Duodenal mucosa (tissue), 2 donors: ENCODE measurements around the gene STXBP6.

ENCODE experiments used
- H3K27ac ChIP-seq: one replicate; pipeline ENCODE4 v1.7.0; 2013; ENCODE audit warnings: low read depth, low read length
- H3K27me3 ChIP-seq, 2 donors: one replicate each; pipeline ENCODE4 v1.7.0; 2013; ENCODE audit warnings: low read length in 2 of 2, control low read depth in 1 of 2; ENCODE audit not compliant: insufficient read depth in 2 of 2, control insufficient read depth in 1 of 2
- H3K36me3 ChIP-seq, 2 donors: one replicate each; pipeline ENCODE4 v1.7.0; 2013; ENCODE audit warnings: low read length in 2 of 2, control low read depth in 1 of 2; ENCODE audit not compliant: insufficient read depth in 2 of 2, control insufficient read depth in 1 of 2
- H3K4me1 ChIP-seq, 2 donors: one replicate each; pipeline ENCODE4 v1.7.0; 2013; ENCODE audit warnings: low read length in 2 of 2, control low read depth in 1 of 2; ENCODE audit not compliant: insufficient read depth in 2 of 2, control insufficient read depth in 1 of 2
- H3K4me3 ChIP-seq, 2 donors: one replicate each; pipeline ENCODE4 v1.7.0; 2013; ENCODE audit warnings: low read length in 2 of 2, low read depth in 1 of 2
- H3K9ac ChIP-seq, 2 donors: one replicate each; pipeline ENCODE4 v1.7.0; 2013; ENCODE audit warnings: low read length in 2 of 2, low read depth in 1 of 2
- H3K9me3 ChIP-seq, 2 donors: one replicate each; pipeline ENCODE4 v1.7.0; 2013; ENCODE audit warnings: low read length in 2 of 2, control low read depth in 1 of 2; ENCODE audit not compliant: control insufficient read depth in 1 of 2

The STXBP6 gene

GRCh38 chr14:25003537-25003936, 46.4 kb downstream of the STXBP6 start:
- H3K9ac ChIP-seq = no peak overlapping the region
- H3K27me3 ChIP-seq = no peaks in the 10 kb centered on the region
- no peak overlapping the region for H3K4me3 ChIP-seq
- H3K9me3 ChIP-seq = no peaks in the 10 kb centered on the region
- H3K27ac ChIP-seq = no peak overlapping the region
- H3K36me3 ChIP-seq = no peaks in the 10 kb centered on the region
- peaks cover 7 to 9% of the 10 kb centered on the region in 2 donors for H3K4me1 ChIP-seq

GRCh38 chr14:25001601-25002000, 48.3 kb downstream of the STXBP6 start:
- Histone ChIP-seq H3K4me1 (peaks cover 0 to 4% of the 10 kb centered on the region in 2 donors), H3K27me3 (no peaks in the 10 kb centered on the region)

DNA sequence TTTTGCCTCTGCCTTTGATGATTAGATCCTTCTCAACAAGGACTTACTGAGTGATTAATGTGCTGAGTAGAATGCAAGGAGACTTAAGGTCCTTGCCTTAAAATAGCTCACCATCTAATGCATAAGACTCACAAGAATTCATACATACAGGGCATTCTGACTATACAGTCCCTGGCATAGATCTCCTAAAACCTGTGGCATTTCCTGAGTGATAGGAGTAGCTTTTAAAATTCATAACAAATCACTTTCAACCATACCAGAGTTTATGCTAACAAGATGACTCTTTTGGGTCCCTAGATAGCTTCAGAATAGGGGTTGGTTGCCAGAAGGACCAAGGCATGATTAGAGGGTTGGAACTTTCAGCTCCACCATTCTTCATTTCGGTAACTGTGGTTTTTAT, 48.8 kb downstream of the STXBP6 start:
- H3K4me1 ChIP-seq = peaks cover 0 to 4% of the 10 kb centered on the region in 2 donors
- no peaks in the 10 kb centered on the region for H3K9me3 ChIP-seq
- H3K4me3 ChIP-seq = no peak overlapping the region
- no peaks in the 10 kb centered on the region for H3K27me3 ChIP-seq
- H3K36me3 ChIP-seq = no peaks in the 10 kb centered on the region
- H3K9ac ChIP-seq = no peak overlapping the region
- H3K27ac ChIP-seq = no peak overlapping the region

More at GRCh38 chr14:25001601-25002000, 48.3 kb downstream of the STXBP6 start:
- Histone ChIP-seq H3K9me3 (no peaks in the 10 kb centered on the region), H3K36me3 (no peaks in the 10 kb centered on the region), H3K27ac (no peak overlapping the region), H3K4me3 (no peak overlapping the region), H3K9ac (no peak overlapping the region)

- Histone ChIP-seq H3K4me3 (no peak overlapping the region), H3K27ac (no peak overlapping the region), H3K4me1 (peaks cover 0 to 4% of the 10 kb centered on the region in 2 donors), H3K9me3 (no peaks in the 10 kb centered on the region), H3K36me3 (no peaks in the 10 kb centered on the region), H3K27me3 (no peaks in the 10 kb centered on the region), H3K9ac (no peak overlapping the region)
Measured at GRCh38 chr14:24999157-24999556, 50.8 kb downstream of the STXBP6 start.

GRCh38 chr14:24996930-24997725, 52.8 kb downstream of the STXBP6 start:
- no peak overlapping the region for H3K9ac ChIP-seq
- no peak overlapping the region for H3K27ac ChIP-seq
- H3K4me1 ChIP-seq = peaks cover 0 to 4% of the 10 kb centered on the region in 2 donors
- H3K27me3 ChIP-seq = no peaks in the 10 kb centered on the region
- H3K4me3 ChIP-seq = no peak overlapping the region
- no peaks in the 10 kb centered on the region for H3K9me3 ChIP-seq
- no peaks in the 10 kb centered on the region for H3K36me3 ChIP-seq

- H3K27ac ChIP-seq = no peak overlapping the region
- H3K9ac ChIP-seq = no peak overlapping the region
- H3K9me3 ChIP-seq = no peaks in the 10 kb centered on the region
- H3K4me1 ChIP-seq = peaks cover 0 to 4% of the 10 kb centered on the region in 2 donors
- H3K36me3 ChIP-seq = no peaks in the 10 kb centered on the region
- no peaks in the 10 kb centered on the region for H3K27me3 ChIP-seq
- no peak overlapping the region for H3K4me3 ChIP-seq
Measured at GRCh38 chr14:24995016-24995415, 54.9 kb downstream of the STXBP6 start.

GRCh38 chr14:24993631-24994030, 56.3 kb downstream of the STXBP6 start:
- Histone ChIP-seq H3K36me3 (no peaks in the 10 kb centered on the region), H3K27ac (no peak overlapping the region), H3K9ac (no peak overlapping the region), H3K4me3 (no peak overlapping the region), H3K9me3 (no peaks in the 10 kb centered on the region), H3K27me3 (no peaks in the 10 kb centered on the region), H3K4me1 (peaks cover 0 to 4% of the 10 kb centered on the region in 2 donors)

DNA sequence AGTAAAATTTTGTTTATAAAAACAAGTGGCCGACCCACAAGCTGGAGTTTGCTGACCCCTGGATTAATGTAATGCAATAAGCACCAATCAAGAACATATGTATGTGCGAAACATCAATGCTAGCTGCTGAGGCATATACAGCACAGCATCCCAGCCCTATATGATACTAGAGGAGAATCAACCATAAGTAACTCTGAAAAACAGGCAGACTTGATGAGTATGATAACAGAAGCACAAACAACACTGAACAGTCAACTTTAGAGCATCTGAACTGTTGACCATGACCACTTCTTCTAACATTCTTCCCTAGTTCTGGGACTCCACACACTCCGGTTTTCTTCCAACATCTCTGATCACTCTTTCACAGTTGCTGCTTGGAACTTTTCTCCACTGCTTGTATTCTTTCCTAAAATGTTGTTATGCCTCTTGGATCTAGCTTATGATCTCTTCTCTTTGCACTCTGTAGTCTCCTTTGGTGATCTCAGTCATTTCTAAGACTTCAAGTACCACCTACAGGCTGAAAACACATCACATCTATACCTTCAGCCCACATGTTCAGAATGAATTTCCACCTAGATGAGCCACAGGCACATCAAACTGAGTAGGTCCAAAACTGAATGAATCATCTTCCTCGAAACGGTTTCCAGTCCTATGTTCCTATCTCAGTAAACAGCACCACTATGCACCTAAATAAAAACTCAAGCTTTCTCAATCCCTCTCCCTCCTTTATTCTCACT, 57.2 kb downstream of the STXBP6 start:
- no peak overlapping the region for H3K27ac ChIP-seq
- H3K4me3 ChIP-seq = no peak overlapping the region
- H3K9me3 ChIP-seq = no peaks in the 10 kb centered on the region
- no peak overlapping the region for H3K9ac ChIP-seq
- no peaks in the 10 kb centered on the region for H3K27me3 ChIP-seq
- no peaks in the 10 kb centered on the region for H3K36me3 ChIP-seq
- H3K4me1 ChIP-seq = peaks cover 0 to 4% of the 10 kb centered on the region in 2 donors

DNA sequence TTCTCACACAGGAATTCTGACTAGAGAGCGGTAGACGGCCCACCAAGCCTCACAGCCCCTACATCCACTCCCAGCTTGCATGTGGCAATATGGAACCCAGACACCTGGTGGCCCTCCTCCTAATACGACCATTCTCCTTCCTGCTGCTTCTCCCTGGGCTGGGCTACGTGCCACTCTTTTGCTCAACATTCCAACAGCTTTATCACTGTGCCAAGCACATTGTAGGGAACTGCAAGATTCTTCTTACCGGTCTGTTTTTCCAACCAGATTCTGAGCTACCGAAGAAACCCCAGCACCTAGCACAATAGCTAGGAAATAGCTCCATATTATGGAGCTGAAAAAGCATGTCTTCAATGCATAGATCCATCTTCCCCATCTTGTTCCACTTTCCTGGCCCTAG, 58.1 kb downstream of the STXBP6 start:
- Histone ChIP-seq H3K27ac (no peak overlapping the region), H3K27me3 (no peaks in the 10 kb centered on the region), H3K9ac (no peak overlapping the region), H3K4me3 (no peak overlapping the region), H3K9me3 (no peaks in the 10 kb centered on the region), H3K4me1 (peaks cover under 1% of the 10 kb centered on the region in 2 donors), H3K36me3 (no peaks in the 10 kb centered on the region)

- H3K4me3 ChIP-seq = no peak overlapping the region
- no peak overlapping the region for H3K27ac ChIP-seq
- H3K36me3 ChIP-seq = no peaks in the 10 kb centered on the region
- H3K27me3 ChIP-seq = no peaks in the 10 kb centered on the region
- no peak overlapping the region for H3K9ac ChIP-seq
- H3K4me1 ChIP-seq = peaks cover under 1 to 5% of the 10 kb centered on the region in 2 donors
- no peaks in the 10 kb centered on the region for H3K9me3 ChIP-seq
Measured at GRCh38 chr14:24991288-24991687, 58.7 kb downstream of the STXBP6 start.
